Activated gamma-delta T cell treated with anti-CD3 and anti-CD28 coated beads, Interleukin-2, amount 50 U/mL, for 16 hours (primary cell): Measurements from ENCODE around the gene TMEM271.

Experiments
- DNase-seq: peaks from one replicate; pipeline ENCODE4 v3.0.0-alpha.2; 2020; ENCODE audit warnings: low read depth

Gene TMEM271

DNA sequence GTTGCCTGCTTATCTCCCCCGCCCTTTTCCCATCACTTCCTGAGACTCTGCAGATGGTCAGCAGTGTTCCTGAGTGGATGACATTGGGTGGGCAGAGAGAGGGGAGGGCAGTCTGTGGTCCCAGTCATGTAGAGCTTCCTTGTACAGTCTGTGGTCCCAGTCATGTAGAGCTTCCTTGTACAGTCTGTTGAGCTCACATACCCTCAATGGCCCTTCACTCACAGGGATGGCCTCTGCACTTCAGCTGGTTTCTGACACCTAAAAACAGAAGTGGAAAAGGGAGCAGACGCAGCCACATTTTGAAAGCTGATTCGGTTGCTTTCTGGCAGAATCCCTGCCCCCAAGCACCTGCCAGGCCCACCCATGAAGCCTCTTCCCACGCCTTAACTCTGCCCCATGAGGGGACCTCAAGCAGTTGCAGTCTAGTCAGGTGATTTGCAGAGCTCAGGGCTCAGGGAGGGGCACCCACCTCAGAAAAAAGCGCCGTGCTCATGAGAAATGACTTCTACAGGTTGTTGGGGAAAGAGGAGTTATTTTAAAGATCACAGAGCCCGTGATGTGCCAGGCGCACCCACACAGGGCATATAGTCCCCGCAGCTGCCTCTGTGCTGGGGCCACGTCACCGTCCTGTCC is 3.6 kb upstream of the TMEM271 start:
- DNase-seq = no peak

DNA sequence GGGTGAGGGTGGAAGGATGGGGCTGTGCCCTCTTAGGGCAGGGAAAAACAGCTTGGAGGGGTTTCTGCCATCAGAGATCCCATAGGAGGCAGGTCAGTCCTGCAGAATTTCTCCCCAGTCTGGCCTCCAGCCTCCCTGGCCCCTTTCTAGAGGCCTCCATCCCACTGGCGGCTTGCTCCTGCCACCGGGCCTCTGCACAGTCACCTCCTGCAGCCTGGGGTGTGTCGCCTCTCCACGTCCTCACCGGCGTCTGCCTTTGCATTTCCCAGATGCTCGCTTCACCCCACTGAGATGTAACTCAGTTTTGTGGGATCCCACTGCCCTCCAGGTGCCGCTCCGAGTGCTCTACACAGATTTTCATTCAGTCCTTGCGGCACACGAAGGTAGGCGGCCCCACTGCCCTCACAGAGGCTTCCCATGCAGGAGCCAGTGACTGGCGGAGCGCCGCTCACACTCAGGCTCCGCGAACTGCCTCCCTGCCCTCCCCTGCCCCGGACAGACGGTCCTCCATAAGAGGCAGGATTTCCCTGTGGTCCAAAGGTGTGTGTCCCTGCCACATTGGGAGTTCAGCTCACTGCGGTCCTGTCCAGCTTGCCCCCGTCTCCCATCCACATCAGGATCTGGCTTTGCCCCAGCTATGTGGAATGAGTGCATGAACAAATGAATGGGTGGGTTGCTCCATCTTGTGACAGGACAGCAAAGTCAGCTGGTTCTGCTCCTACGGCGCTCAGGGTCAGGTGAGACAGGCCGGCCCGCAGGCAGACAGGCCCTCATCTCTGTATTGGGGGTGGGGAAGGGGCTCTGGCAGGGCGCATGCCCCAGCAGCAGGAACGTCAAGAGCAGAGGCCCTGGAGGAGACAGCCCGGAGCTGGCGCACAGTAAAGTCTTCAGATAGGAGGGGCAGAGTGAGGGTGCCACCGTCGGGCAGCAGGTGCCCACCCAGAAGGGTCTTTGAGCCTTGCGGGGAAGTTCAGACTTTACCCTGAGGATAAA is 2.7 kb upstream of the TMEM271 start:
- DNase-seq = no peak

DNA sequence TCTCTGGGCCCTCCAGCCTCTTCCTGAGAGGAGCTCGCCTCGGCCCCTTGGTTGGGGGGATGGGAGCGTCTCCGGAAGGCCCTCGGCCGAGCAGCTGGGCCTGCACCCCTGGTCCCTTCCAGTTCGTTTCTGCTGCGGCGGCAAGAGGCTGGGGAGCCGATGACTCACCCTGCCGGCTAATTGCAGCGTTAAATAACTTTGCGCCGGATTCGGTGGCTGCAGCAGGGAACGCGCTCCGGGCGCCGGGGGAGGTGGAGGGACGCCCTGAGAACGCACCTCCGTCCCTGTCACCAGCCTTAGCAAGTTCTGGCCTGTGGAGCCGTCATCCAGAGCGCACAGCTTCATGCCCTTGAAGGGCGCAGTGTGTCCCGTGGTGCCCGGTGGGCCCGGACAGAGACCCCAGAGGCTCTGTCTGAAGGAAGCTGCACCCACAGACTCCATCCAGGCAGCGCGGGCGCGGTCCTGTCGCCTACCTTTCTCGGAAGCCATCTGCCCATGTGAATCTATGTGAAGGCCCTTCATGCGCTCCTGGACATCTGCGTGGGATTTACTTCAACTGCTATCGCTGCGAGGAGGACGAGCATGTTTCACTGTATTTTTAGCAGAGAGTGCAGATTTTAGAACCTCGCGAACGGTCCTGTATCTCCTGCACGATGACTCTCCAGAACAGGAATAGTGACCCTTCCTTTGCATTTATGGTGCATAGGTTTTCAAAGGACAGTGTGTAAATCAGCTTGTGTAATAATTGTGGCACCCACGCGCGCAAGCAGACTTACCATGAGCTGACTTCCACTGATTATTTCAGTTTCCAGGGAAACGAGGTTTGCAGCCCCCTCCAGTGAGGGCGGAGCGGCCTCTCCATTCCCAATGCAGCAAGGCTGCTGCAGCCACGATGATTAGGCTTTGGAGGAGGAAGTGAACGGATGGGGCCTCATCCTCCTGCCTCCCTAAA is 1.7 kb upstream of the TMEM271 start:
- no peak for DNase-seq

DNA sequence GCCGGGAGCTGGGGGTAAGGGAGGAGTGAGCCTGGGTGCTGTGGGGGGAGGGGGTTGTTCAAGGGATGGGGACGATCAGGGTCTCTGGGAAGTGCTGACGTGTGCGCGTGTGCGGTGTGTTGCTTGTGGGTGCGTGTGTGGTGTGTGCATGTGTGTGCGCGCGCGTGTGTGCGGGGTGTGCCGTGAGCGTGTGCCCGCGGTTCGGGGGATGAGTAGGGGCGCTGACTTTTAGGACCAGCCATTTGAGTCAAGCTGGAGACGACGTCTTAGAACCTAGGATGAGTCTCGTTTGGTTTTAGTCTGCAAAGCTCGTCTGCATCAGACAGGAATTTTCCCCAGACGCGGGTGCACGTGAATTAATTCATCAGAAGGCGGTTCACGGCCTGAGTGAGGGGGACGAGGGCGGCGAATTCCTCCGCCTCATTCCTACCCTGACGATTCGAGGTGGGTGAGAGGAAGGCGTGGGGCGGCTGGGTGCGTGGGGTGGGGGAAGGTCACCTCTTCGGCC is 950 bp upstream of the TMEM271 start:
- DNase-seq = no peak

DNA sequence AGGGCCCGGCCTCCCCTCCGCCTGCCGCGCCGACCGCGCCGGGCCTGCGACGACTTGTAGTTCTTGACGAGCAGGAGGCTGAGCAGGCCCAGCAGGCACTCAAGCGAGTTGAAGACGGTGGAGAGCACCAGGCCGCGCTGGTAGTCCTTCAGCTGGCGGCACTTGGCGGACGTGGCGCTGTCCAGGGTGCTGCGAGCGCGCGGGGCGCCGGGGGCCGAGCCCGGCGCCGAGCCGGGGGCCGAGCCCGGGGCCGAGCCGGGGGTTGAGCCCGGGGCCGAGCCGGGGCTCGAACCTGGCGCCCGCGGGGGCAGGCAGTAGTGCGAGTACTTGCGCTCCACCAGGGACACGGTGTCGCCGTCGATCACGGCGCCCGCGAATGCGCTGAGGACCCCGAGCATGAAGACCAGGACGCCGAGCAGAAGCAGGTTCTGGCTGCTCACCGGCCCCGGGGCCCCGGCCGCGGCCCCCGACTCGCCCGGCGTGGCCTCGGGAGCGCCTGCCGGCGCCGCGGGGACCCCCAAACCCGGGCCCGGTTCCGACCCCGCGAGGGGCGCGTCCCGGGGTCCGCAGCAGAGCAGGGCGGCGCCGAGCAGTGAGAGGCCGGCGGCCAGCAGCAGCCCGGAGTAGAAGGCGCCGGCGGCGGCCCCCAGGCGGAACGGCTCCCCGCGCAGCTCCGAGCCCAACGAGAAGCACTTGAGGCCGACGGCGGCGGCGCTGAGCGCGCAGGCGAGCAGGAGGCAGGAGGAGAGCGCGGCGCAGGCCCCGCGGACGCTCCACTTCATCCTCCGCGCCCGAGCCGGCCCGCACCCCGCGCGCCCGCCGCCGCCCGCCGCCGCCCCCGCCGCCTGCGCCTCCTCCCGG is 584 bp downstream of the TMEM271 start:
- no peak for DNase-seq

GRCh38 chr4:574346-575161 is 1.5 kb downstream of the TMEM271 start:
- DNase-seq = no peak

- DNase-seq = no peak
Measured at GRCh38 chr4:573122-573892, 2.8 kb downstream of the TMEM271 start.

- no peak for DNase-seq
Measured at GRCh38 chr4:572594-572993, 3.5 kb downstream of the TMEM271 start.

DNA sequence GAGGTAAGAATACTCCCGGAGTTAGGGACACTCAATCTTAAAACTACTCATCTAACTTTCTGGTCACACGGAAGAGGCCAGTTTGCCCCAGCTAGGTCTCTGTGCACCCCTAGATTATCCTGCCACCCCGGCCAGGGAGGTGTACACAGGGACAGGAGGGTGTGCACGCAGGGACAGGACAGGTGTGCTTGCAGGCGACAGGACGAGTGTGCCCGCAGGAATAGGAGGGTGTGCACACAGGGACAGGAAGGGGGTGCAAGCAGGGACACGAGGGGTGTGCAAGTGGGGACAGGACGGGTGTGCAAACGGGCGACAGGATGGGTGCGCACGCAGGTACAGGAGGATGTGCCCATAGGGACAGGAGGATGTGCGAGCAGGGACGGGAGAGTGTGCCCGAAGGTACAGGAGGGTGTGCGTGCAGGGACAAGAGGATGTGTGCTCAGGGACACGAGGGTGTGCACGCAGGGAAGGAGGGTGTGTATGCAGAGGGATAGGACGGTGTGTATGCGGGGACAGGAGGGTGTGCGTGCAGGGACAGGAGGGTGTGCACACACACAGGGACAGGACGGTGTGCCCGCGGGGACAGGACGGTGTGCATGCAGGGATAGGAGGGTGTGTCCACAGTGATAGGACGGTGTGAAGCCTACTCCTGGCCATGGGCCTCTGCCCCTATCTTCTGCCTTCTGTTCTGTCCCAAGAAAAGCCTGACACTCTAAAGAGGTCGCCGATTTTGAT is 4.1 kb downstream of the TMEM271 start:
- no peak for DNase-seq

DNA sequence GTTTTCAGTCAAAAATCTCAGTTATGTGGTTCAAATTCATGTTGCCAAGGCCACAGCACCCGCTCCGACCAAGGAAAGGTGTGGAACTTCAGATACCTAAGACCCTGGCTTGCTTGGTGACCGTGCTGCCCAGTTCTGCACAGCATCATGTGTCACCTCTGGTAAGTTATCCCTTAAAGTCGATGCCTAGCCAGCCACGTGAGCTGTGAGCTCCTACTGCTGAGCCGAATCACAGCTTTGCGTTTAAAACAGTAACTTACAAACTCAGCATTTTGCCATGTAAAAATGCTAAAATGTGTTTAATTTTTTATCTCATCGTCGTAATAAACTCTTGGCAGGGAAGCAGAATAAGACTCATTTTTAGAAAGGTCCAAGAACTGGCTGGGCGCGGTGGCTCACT is 5.3 kb downstream of the TMEM271 start:
- DNase-seq = no peak

DNA sequence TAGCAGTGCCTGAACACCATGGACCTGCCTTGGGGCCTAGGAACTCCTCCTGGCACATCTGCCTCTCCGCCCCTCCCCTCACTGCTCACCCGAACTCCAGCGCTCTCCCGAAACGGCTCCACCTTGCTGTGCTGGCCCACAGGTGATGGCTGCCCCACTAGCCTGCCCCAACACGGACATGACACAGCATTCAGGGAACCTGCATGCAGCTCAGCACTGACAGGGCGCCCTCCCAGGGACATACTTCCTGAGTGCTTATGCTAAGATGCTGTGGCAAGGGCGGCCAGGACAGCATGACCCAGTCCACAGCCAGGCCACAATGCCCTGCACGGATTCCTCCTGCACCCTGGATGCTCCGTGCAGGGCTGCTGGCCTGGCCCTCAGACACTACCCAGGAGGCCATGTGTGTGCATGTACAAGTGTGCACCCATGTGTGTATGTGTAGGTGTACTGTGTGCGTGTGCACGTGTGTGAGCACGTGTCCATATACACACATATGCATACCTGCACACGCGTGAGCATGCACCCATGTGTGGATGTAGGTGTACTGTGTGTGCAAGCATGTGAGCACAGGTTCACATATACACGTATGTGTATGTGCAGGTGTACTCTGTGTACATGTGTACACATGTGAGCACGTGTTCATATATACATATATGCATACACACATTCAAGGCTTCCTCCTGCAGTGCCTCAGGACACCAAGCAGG is 6.0 kb downstream of the TMEM271 start:
- no peak for DNase-seq

GRCh38 chr4:568962-569361 is 7.1 kb downstream of the TMEM271 start:
- no peak for DNase-seq

DNA sequence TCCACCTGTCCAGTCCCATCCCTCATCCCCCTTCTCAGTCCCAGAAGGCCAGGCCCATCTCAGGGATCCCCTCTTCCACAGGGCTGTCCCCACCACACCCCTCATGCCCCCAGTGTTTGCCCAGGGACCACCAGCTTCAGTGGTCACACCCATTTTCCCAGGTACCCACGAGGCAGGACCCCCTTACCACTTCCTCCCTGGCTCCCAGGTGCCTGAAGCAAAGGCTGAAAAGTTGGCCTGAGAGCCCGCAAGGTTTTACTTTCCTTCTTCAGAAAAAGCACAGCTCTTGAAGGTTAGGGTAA is 7.8 kb downstream of the TMEM271 start:
- DNase-seq = no peak

GRCh38 chr4:567457-568350 is 8.4 kb downstream of the TMEM271 start:
- DNase-seq = no peak

DNA sequence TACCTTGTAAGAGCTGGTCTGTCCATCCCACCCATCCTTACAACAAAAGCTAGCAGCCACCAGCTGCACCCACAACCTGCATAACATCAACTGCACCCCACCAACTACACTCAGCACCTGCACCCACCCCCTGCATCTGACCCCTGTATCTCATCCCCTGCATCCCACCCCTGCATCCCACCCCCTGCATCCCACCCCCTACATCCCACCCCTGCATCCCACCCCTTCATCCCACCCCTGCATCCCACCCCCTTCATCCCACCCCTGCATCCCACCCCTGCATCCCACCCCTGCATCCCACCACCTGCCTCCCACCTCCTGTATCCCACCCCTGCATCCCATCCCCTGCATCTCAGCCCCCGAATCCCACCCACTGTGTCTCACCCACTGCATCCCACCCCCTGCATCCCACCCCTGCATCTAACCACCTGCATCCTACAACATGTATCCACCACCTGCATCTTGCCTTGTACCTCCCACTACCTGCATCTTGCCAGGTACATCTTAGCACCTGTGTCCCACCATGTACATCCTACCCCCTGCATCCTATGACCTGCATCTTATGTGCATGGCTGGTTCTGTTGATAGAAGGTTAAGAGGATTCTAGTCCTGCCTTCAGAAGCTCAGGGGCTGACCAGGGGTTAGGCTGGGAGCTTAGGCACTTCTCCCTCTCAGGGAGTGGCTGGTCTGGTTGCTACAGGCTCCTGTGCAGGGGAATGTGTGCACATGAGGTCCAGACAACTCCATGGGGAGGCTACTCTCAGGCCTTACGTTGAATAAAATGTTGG is 9.4 kb downstream of the TMEM271 start:
- no peak for DNase-seq

GRCh38 chr4:566035-566434 is 10.1 kb downstream of the TMEM271 start:
- DNase-seq = no peak
